CD4-positive, alpha-beta T cell treated with Interleukin-17A for 1 hour (primary cell): ENCODE measurements around the gene GAGE10.
"Not testable (repeated sequence)": the region's sequence is repeated elsewhere in the genome, so short reads cannot be mapped to it uniquely, and the experiment has no call there.

Experiments used
- DNase-seq: peaks from one replicate; pipeline ENCODE4 v3.0.0-alpha.2; 2020

The GAGE10 gene

GRCh38 chrX:49330421-49330820 lies 27.0 kb downstream of the GAGE10 start:
- DNase-seq, result not testable (repeated sequence)

- not testable (repeated sequence) for DNase-seq
Observed at GRCh38 chrX:49331282-49331681, 27.8 kb downstream of the GAGE10 start, which contains the start of gene GAGE13. Gene GAGE13 (plus strand): TSS chrX:49331582. CDS start chrX:49332738, 1,156 bp downstream.

- DNase-seq, result not testable (repeated sequence)
Observed at GRCh38 chrX:49331841-49332240, 28.4 kb downstream of the GAGE10 start.

GRCh38 chrX:49341449-49341848 lies 38.0 kb downstream of the GAGE10 start:
- DNase-seq, result not testable (repeated sequence)

GRCh38 chrX:49344496-49345175 lies 41.2 kb downstream of the GAGE10 start:
- not testable (repeated sequence) for DNase-seq

GRCh38 chrX:49345402-49345801 lies 42.0 kb downstream of the GAGE10 start:
- not testable (repeated sequence) for DNase-seq

- DNase-seq, result not testable (repeated sequence)
Observed at GRCh38 chrX:49346150-49346549, 42.7 kb downstream of the GAGE10 start.
